T-cell (primary cell): ENCODE measurements around the gene STAB2. TPM values are rescaled to one million over a fixed set of nuclear protein-coding genes. Genes with fewer than 3 reads are reported as not detected.

Experiments used
- ATAC-seq, 4 experiments: fragments of 200-7000 bp in 3 of 4; fragments of 150-1000 bp in 1 of 4; cut with Tn5 transposase; replicated peaks in 1 of 4; 1 replicate in 3 of 4; 2 replicates in 1 of 4; pipeline ENCODE4 v1.10.0; 2021; ENCODE audit warnings: moderate library complexity in 3 of 4, mild to moderate bottlenecking in 2 of 4, moderate number of reproducible peaks in 1 of 4
- CTCF ChIA-PET, 2 donors: fragments of 300-600 bp; sonication (Branson Sonifier 250); formaldehyde crosslinking; loops; one replicate each; lab custom pipeline; 2022; ENCODE audit warnings: antibody characterized with exemption in 2 of 2; lab: Charles Lee
- POLR2A ChIA-PET, 2 donors: fragments of 300-600 bp; sonication (Branson Sonifier 250); formaldehyde crosslinking; loops; one replicate each; lab custom pipeline; 2022; ENCODE audit warnings: antibody characterized with exemption in 2 of 2; lab: Charles Lee
- DNase-seq, 35 experiments: peaks; one replicate each; pipeline versions ENCODE4 v3.0.0 to v3.0.0-alpha.2; 2013 to 2023
- H3K27ac ChIP-seq: one replicate; pipeline ENCODE4 v1.5.1; 2013; ENCODE audit warnings: low read length
- H3K27me3 ChIP-seq, 2 experiments: replicated peaks in 1 of 2; 1 replicate in 1 of 2; 2 replicates in 1 of 2; pipeline versions ENCODE4 v1.6.1 to v1.7.0; 2013; ENCODE audit warnings: low read length in 1 of 2, mixed read lengths in 1 of 2; ENCODE audit not compliant: control insufficient read depth in 2 of 2, insufficient read depth in 2 of 2; ENCODE audit errors: extremely low read depth in 1 of 2
- H3K36me3 ChIP-seq, 2 donors: 1 replicate in 1 of 2; 2 replicates in 1 of 2; pipeline versions ENCODE4 v1.6.1 to v1.7.0; 2013; ENCODE audit warnings: low read length in 1 of 2; ENCODE audit not compliant: control insufficient read depth in 2 of 2, insufficient read depth in 1 of 2; ENCODE audit errors: extremely low read depth in 1 of 2
- H3K4me1 ChIP-seq, 2 experiments: 1 replicate in 1 of 2; 2 replicates in 1 of 2; pipeline versions ENCODE4 v1.6.1 to v1.7.0; 2013; ENCODE audit warnings: low read length in 2 of 2, mixed read lengths in 1 of 2; ENCODE audit not compliant: insufficient read depth in 2 of 2, control insufficient read depth in 1 of 2; ENCODE audit errors: extremely low read depth in 1 of 2
- H3K4me3 ChIP-seq, 2 donors: 1 replicate in 1 of 2; 2 replicates in 1 of 2; pipeline versions ENCODE4 v1.5.1 to v1.7.0; 2013; ENCODE audit warnings: mild to moderate bottlenecking in 2 of 2, low read length in 1 of 2, moderate library complexity in 1 of 2; ENCODE audit not compliant: control insufficient read depth in 1 of 2; ENCODE audit errors: extremely low read depth in 1 of 2
- H3K9me3 ChIP-seq: 2 replicates; pipeline ENCODE4 v1.7.0; 2013
- H3K27ac Mint-ChIP-seq, 2 donors: one replicate each; pipeline ENCODE4 v1.8.0; 2020 to 2021; ENCODE audit warnings: mild to moderate bottlenecking in 2 of 2, mixed read lengths in 2 of 2
- H3K27me3 Mint-ChIP-seq, 2 donors: one replicate each; pipeline ENCODE4 v1.8.0; 2021 to 2022; ENCODE audit warnings: mixed read lengths in 2 of 2
- H3K36me3 Mint-ChIP-seq: one replicate; pipeline ENCODE4 v1.8.0; 2021; ENCODE audit warnings: mixed read lengths
- H3K4me1 Mint-ChIP-seq, 3 donors: one replicate each; pipeline ENCODE4 v1.8.0; 2020 to 2022; ENCODE audit warnings: mixed read lengths in 3 of 3, mild to moderate bottlenecking in 1 of 3
- H3K4me3 Mint-ChIP-seq, 3 donors: one replicate each; pipeline ENCODE4 v1.8.0; 2020 to 2022; ENCODE audit warnings: mild to moderate bottlenecking in 3 of 3, mixed read lengths in 3 of 3, moderate library complexity in 3 of 3
- H3K9me3 Mint-ChIP-seq, 3 donors: one replicate each; pipeline ENCODE4 v1.8.0; 2020 to 2022; ENCODE audit warnings: mixed read lengths in 3 of 3
- WGBS: methylation state at CpG from one replicate; pipeline ENCODE4 v1.1.5; 2013; ENCODE audit warnings: missing lambda C conversion rate; ENCODE audit not compliant: insufficient coverage; 5-methylcytosine and 5-hydroxymethylcytosine counted together
- total RNA-seq, 35 experiments: library from RNA in 6 of 35; stranded (reverse) in 6 of 35; fragments of 120-200 nt in 1 of 35; gene quantifications; one replicate each; pipeline versions ENCODE4 v1.2.1 to v1.2.4 and lab custom pipeline; 2013 to 2026

Gene STAB2
- total RNA-seq, 5 donors from 2014 or later (not counting 1 experiment from before 2014, with no cell fraction given), result not detected

GRCh38 chr12:103813949-103814348 is 226.9 kb downstream of the STAB2 start:
- Mint-ChIP-seq H3K9me3 (no peaks in the 10 kb centered on the region), H3K4me1 (no peaks in the 10 kb centered on the region), H3K27me3 (no peaks in the 10 kb centered on the region), H3K27ac (no peak overlapping the region), H3K36me3 (peaks cover 46% of the 10 kb centered on the region), H3K4me3 (no peak overlapping the region)
- Histone ChIP-seq H3K4me1 (no peaks in the 10 kb centered on the region), H3K27me3 (no peaks in the 10 kb centered on the region), H3K36me3 (peaks cover 6 to 9% of the 10 kb centered on the region in 2 donors), H3K9me3 (no peaks in the 10 kb centered on the region), H3K4me3 (no peak overlapping the region), H3K27ac (no peak overlapping the region)
- ChIA-PET CTCF (no interaction called here), POLR2A (no interaction called here)
- ATAC-seq, result no peak
- DNase-seq, result no peak
- WGBS, result no CpG with 5 or more reads among the region's 4 CpGs

- 100% methylated on average over 1 of the region's 3 CpGs for WGBS
- POLR2A ChIA-PET, result no interaction called here
Observed at GRCh38 chr12:103814436-103814835, 227.4 kb downstream of the STAB2 start.

More at GRCh38 chr12:103814436-103814835, 227.4 kb downstream of the STAB2 start:
- Histone ChIP-seq H3K36me3 (peaks cover 6 to 9% of the 10 kb centered on the region in 2 donors), H3K4me1 (no peaks in the 10 kb centered on the region), H3K4me3 (no peak overlapping the region), H3K27me3 (no peaks in the 10 kb centered on the region), H3K27ac (no peak overlapping the region), H3K9me3 (no peaks in the 10 kb centered on the region)
- ATAC-seq (no peak), DNase-seq (no peak)
- Mint-ChIP-seq H3K4me3 (no peak overlapping the region), H3K27me3 (no peaks in the 10 kb centered on the region), H3K9me3 (no peaks in the 10 kb centered on the region), H3K36me3 (peaks cover 43% of the 10 kb centered on the region), H3K27ac (no peak overlapping the region), H3K4me1 (no peaks in the 10 kb centered on the region)
- CTCF ChIA-PET, result no interaction called here

Other genes with a start within 250 kb of the STAB2 start
- gene C12orf42, start 91.3 kb upstream of the STAB2 start, total RNA-seq, result 10 to 100 TPM in 1 of 5 donors, 1 to 10 TPM in 4; 7.5 to 16.9 (median 9.2) TPM